ENCODE data around the gene HSPA14.
"Not testable (repeated sequence)": the region's sequence is repeated elsewhere in the genome, so short reads cannot be mapped to it uniquely, and the experiment has no call there.

The HSPA14 gene

GRCh38 chr10:14837003-14837756 lies 926 bp upstream of the HSPA14 start:
- no peak for DNase-seq (ENCODE audit: low spot score)

DNA sequence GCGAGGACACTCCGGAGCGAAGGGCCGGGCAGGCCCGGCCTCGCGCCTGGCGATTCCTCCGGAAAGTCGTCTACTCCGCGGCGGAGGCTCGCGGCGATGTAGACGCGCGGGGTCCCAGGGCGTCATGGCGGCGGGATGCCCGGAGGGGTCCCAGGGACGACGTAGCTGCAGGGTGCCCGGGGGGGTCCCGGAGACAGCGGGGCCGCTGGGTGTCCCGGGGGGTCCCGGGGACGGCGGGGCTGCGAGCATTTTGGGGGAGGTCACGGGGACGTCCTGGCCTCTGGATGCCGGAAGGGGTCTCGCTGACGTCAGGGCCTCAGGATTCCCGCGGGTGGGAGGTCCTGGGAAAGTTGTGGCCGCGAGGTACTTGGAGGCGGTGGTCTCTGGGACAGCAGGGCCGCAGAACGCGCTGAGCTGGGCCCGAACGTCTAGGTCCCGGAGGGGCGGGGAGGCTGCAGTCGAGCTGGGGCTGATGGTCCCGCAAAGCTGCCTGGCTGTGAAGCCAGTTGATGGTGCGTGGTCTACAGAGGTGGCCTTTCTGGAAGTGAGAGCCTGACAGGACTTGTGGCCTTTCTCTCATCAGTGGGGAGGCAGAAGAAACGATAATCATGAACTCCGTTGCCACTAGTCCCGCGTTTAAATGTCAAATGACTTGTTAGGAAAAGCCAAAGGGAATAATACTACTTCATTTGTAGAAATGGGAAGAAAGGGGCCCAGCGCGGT lies 637 bp downstream of the HSPA14 start:
- FAIRE-seq (no peak), DNase-seq (ENCODE audit: low spot score) (peak; percentile 35)

More at GRCh38 chr10:14837003-14837756, 926 bp upstream of the HSPA14 start:
- FAIRE-seq, result no peak

DNA sequence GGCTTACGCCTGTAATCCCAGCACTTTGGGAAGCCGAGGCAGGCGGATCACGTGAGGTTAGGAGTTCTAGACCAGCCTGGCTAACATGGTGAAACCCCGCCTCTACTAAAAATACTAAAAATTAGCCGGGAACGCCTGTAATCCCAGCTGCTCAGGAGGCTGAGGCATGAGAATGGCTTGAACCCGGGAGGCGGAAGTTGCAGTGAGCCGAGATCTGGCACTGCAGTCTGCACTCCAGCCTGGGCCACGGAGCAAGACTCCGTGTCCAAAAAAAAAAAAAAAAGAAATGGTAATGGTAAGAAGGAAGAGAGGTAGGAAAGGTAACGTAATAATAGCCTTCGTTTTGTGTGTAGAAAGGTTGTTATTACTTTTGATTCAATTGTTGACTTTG lies 1.2 kb downstream of the HSPA14 start:
- FAIRE-seq, result no peak
- DNase-seq (ENCODE audit: low spot score), result no peak

DNA sequence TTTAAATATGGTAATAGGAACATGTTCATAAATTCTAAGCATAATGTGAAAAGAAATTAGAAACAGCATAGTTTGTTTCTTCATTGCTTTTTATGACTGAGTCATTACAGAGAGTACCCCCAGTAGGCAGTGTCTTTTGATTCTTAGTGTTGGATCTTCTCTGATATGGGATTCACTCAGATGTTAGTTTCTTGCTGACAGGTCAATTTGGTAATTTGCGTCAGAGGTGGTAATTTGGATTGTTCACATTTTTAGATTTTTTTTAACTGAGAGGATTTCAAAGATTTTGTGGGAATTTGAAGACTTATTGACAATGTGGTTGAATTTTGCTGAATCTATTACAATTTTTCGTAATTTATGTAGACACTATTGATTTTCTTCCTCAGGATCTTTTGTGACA lies 2.1 kb downstream of the HSPA14 start:
- DNase-seq (ENCODE audit: low spot score) (no peak), FAIRE-seq (no peak)

DNA sequence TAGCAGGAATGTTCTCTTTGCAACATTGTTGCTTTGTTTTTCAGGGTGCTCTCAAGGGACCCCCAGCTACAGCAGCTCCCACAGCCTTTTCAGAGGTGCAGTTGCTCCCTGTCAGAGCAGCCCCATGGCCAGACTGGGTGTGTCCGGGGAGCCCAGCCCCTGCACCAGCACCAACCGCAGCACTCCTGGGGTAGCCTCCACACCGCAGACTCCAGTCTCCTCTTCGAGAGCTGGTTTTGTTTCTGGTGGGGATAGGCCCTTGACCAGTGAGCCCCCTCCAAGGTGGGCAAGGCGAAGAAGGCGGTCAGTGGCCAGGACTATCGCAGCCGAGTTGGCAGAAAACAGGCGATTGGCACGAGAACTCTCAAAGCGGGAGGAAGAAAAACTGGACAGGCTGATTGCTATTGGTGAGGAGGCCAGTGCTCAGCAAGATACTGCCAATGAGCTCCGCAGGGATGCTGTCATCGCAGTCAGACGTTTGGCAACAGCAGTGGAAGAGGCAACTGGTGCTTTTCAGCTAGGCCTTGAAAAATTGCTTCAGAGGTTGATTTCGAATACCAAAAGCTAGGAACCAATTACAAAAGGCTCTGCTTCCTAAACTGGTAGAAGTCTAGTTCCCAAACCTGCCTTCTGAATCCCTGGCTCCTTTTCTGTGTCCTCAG lies 5.4 kb downstream of the HSPA14 start:
- FAIRE-seq (no peak), DNase-seq (ENCODE audit: low spot score) (no peak)

DNA sequence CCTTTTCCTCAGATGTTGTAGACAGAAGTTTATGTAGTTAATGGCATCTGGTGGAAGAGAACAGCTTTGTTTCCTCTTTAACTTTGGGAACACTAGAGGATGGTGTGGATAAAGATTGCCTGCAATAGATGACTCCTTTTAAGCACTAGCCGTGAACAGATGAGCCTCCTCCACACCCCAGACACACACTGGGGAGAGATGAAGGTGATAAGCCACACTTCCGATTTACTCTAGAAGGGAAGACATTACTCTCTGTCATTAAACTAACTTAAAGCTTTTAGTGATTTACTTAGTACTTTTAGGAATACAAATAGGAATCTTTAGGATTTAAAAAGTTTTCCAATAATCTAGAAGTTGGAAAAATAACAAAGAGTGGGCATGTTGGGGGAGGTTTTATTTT lies 6.8 kb downstream of the HSPA14 start:
- no peak for FAIRE-seq

GRCh38 chr10:14852236-14852635 lies 14.1 kb downstream of the HSPA14 start:
- DNase-seq (ENCODE audit: low spot score) (no peak), FAIRE-seq (no peak)

More for the DNA sequence above, 6.8 kb downstream of the HSPA14 start:
- DNase-seq (ENCODE audit: low spot score), result no peak

DNA sequence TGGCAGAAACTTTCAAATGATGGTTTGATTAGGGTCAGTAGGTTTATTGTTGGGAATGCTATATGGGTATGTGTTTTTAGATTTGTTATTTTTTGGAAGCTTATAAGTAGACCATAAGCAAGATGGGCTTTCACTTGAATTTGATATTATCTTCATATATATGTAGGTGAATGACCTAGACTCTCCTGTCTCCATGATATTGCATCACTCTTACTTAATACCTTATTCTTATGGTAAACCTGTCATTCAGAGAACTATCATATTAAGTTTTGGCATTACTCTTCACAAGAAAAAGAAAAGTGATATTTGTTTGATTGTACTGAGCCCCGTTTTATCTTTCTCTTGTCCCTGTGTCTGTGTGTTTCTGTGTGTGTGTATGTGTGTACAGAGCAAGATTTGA lies 17.3 kb downstream of the HSPA14 start:
- FAIRE-seq (no peak), DNase-seq (ENCODE audit: low spot score) (no peak)

DNA sequence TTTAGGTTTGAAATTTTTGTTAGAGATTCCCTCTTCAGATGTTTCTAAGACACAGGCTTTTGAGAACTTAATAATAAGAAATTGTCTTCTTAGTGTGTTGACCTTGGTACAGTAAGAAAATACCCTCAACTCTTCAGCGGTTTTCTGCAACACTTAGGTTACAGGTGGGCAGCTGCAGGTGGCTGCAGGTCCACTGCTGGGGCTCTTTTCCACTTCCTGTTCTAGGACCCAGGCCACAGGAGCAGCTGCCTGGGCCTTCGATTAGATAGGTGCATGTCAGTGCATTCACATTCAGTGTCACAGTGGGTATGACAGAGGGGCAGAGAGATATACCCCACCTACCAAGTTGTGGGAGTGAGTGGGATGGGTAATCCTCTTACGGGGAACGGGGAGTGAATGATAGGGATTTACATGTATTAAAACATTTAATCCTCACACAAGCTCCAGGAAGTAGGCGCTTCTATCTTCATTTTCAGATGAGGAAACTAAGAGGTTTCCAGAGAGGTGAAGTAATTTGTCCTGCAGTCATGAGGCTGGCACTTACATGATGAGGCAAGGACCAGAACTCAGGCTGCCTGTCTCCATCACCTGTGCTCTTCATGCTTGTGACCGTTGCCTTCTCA lies 20.3 kb downstream of the HSPA14 start:
- DNase-seq (ENCODE audit: low spot score) (no peak), FAIRE-seq (no peak)

GRCh38 chr10:14859043-14859442 lies 20.9 kb downstream of the HSPA14 start:
- DNase-seq (ENCODE audit: low spot score) (no peak), FAIRE-seq (no peak)

GRCh38 chr10:14859775-14860174 lies 21.7 kb downstream of the HSPA14 start:
- FAIRE-seq, result no peak
- DNase-seq (ENCODE audit: low spot score), result no peak

GRCh38 chr10:14860791-14861190 lies 22.7 kb downstream of the HSPA14 start:
- DNase-seq (ENCODE audit: low spot score) (no peak), FAIRE-seq (no peak)

DNA sequence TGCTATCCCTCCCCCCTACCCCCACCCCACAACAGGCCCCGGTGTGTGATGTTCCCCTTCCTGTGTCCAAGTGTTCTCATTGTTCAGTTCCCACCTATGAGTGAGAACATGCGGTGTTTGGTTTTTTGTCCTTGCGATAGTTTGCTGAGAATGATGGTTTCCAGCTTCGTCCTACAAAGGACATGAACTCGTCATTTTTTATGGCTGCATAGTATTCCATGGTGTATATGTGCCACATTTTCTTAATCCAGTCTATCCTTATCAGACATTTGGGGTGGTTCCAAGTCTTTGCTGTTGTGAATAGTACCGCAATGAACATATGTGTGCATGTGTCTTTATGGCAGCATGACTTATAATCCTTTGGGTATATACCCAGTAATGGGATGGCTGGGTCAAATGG lies 26.4 kb downstream of the HSPA14 start:
- FAIRE-seq; DNase-seq (ENCODE audit: low spot score): not testable (repeated sequence)

DNA sequence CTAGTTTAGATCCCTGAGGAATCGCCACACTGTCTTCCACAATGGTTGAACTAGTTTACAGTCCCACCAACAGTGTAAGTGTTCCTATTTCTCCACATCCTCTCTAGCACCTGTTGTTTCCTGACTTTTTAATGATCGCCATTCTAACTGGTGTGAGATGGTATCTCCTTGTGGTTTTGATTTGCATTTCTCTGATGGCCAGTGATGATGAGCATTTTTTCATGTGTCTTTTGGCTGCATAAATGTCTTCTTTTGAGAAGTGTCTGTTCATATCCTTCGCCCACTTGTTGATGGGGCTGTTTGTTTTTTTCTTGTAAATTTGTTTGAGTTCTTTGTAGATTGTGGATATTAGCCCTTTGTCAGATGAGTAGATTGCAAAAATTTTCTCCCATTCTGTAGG lies 26.8 kb downstream of the HSPA14 start:
- DNase-seq (ENCODE audit: low spot score); FAIRE-seq: not testable (repeated sequence)

DNA sequence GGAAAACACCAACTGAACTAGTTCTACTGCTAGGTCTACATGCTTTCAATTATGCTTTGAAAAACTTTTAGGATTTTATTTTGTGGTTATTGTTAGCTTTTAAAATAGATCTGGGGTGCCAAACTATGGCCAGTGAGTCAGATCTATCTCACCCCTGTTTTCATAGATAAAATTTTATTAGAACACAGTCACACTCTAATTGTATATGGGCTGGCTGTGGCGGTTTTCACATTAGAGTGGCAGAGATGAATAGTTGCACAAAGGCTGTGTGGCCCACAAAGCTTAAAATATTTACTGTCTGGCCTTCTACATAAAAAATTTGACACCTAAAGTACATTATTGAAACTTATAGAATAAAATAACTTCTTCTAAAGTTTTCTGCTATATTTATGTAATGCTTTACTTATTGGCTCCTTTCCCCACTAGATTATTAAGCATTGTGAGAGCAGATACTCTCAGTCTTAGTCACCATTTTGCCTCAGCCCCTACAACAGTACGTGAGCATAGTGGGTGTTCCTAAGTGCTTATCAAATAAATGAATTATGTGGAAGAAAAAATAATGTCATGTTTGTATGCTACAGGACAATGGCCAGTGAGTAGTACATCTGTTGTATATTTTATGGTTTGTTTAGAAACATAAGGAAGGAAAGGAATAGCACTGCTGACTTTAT lies 35.1 kb downstream of the HSPA14 start:
- DNase-seq (ENCODE audit: low spot score), result no peak
- no peak for FAIRE-seq

- DNase-seq (ENCODE audit: low spot score), result no peak
- no peak for FAIRE-seq
These were observed 37.8 kb downstream of the HSPA14 start for GRCh38 chr10:14875941-14876340.

DNA sequence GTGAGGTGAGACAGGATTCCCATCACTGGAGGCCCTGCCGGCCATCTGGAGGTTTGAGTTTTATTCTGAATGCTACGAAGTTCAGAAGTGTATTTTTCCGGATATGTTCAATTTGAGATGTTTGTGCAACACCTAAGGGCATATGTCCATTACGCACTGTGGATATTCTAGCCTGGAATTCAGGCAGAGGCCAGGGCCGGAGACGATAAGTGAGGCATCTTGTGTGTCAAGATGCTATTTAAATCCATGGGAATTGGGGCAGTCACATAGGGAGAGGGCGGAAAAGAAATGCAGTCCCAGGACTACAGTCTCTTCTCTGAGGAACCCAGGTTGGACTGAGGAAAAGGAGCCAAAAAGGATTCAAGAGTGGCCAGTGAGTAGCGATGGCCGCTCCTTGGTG lies 38.7 kb downstream of the HSPA14 start:
- DNase-seq (ENCODE audit: low spot score), result no peak
- no peak for FAIRE-seq

DNA sequence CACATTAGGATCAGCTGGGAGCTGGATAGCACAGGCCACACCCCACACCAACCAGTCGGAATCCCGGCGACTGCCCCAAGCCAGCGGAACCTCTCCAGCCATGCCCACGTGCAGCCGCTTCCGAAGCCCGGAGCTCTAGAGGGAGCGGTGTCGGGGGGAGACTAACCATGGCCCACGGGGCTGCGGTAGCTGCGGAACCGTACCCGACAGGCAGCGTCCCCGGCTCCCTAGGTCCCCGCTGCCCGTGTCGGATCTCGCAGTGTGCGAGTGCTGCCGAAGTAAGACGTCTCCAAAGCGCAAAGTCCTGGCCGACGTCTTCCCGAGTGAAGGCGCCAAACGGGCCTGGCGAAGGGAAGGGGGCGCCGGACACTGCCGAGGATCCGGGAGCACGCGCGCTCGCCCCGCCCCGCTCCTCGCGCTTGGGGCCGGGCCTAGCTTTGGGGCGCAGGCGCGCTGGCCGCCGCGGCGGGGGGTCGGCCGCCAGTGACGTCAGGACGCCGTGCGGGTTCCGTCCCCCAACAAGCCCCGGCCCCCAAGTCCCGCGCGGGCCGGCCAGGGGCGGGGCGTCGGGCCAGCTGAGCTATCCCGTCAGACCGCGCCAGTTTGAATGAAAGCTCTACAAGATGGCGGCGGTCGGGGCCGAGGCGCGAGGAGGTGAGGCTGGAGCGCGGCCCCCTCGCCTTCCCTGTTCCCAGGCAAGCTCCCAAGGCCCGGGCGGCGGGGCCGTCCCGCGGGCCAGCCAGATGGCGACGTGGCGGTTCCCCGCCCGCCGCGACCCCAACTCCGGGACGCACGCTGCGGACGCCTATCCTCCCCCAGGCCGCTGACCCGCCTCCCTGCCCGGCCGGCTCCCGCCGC lies 40.4 kb downstream of the HSPA14 start, which contains the start of gene SUV39H2:
TSS of gene SUV39H2 (plus strand) at position 601 of the 858 bp plus-strand sequence. CDS start at position 624, 23 bp downstream.
- FAIRE-seq, result peak; percentile 92
- DNase-seq (ENCODE audit: low spot score), result peak; percentile 100

GRCh38 chr10:14879124-14879927 lies 41.2 kb downstream of the HSPA14 start:
- DNase-seq (ENCODE audit: low spot score), result peak; percentile 26
- FAIRE-seq, result no peak

GRCh38 chr10:14879928-14880193 lies 41.8 kb downstream of the HSPA14 start:
- DNase-seq (ENCODE audit: low spot score) (peak; percentile 7), FAIRE-seq (no peak)

Measured in urothelium cell line (cell line).